ENCODE data around the gene CDHR3.
"Not testable (repeated sequence)": the region's sequence is repeated elsewhere in the genome, so short reads cannot be mapped to it uniquely, and the experiment has no call there.

CDHR3 gene

DNA sequence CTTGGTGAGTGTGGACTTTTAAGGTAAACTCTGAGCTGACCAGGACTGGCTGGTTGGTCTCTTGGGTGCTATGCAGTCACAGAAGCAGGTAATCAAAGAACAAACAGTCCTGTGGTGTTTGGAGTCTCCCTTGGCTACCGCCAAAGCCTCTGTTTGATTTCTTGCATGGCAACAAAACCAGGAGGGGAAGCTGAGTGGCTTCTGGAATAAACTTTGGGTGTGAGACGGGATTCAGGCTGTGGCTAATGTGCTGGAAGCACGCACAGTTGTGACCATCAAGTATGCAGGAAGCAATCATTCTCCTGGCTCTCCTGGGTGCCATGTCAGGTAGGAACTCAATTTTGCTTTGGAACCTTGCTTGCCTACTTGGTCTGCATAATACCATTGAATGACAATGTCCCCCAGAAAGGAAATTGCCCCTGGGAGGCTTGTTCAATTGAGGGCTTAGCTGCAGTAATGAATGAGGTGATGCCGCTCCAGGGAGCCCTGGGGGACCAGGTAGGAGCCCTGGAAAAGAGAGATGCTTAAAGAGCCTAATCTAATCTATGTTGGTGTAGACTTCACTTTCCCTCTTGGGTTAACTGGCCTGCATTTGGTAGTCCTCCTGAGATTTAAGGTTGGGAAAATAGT is at the start of gene CDHR3:
Gene CDHR3, plus strand, starts transcription at position 227 of the 630 bp plus-strand sequence. Its CDS starts 55 bp downstream, at position 282.
- DNase-seq: no peak

- DNase-seq: no peak
Measured at GRCh38 chr7:105913947-105914346, 49.1 kb upstream of the CDHR3 start.

DNA sequence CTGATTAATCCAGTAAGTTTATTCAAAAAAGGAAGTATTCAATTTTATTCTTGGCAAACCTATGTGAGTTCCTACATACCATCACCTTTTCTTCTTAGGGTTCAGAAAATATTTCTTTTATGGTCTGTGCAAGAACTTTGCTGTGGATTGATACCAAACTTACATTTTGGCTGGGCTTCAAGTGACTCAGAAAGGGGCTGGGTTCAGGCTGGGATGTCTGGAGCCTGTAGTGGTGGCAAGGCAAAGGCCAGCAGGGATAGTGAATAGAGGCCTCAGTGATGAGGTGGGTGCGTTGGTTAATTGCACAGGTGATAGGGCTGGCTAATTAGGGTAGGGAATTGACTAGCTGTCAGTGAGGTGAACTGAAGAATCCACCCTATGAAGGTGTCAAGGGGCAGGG is 46.5 kb upstream of the CDHR3 start:
- DNase-seq: no peak

GRCh38 chr7:105917659-105918058 is 45.4 kb upstream of the CDHR3 start:
- no peak for DNase-seq

DNA sequence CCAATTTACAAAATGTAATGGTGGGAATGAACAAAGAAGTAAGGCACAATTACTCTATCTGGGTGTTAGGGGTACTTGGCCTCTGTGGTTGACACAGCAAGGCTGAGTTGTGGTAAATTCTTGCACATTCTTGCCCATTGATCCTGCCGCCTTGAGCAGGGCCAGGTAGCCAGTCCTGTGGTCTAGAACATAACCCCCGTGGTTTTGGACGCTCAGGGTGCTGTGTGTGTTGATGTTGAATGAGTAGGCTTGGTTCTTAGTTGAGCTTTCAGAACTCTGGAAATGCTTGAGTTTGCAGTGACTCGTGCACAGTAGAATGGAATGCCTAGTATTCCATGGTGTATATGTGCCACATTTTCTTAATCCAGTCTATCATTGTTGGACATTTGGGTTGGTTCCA is 42.3 kb upstream of the CDHR3 start:
- DNase-seq: no peak

GRCh38 chr7:105924945-105925344 is 38.1 kb upstream of the CDHR3 start:
- no peak for DNase-seq

- no peak for DNase-seq
Measured at GRCh38 chr7:105926131-105926530, 36.9 kb upstream of the CDHR3 start.

- DNase-seq: no peak
Measured at GRCh38 chr7:105931179-105931578, 31.9 kb upstream of the CDHR3 start.

GRCh38 chr7:105932835-105933477 is 30.1 kb upstream of the CDHR3 start:
- no peak for DNase-seq

DNA sequence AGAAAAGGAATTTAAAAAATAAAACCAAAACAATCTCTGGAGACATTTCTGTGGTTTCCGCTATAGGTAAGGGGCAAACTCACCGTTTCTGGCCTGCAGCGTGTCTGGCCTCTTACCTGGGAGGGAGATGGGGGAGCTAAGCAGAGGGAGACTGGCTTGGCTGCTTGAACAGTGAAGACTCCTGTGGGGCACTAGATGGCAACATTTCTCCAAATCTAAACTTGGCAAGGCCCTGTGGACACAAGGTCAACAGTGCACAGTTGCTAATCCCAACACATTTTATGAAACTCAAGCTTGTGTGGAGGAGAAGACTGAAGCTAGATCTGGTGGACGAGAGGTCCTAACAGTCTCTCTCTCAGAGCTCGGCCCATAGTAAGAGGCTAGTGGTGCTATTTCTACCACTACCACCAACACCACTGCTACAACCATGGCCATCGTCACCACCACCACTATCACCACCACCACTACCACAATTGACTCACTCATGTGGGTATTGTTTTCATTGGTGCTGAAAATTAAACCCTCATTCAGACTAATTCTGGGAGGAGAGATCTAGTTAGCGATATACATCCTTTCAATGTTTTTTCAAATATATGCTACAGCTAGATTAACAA is 28.4 kb upstream of the CDHR3 start:
- peak; percentile 12 for DNase-seq

- no peak for DNase-seq
Measured at GRCh38 chr7:105935250-105935649, 27.8 kb upstream of the CDHR3 start.

GRCh38 chr7:105937411-105937810 is 25.7 kb upstream of the CDHR3 start:
- no peak for DNase-seq

DNA sequence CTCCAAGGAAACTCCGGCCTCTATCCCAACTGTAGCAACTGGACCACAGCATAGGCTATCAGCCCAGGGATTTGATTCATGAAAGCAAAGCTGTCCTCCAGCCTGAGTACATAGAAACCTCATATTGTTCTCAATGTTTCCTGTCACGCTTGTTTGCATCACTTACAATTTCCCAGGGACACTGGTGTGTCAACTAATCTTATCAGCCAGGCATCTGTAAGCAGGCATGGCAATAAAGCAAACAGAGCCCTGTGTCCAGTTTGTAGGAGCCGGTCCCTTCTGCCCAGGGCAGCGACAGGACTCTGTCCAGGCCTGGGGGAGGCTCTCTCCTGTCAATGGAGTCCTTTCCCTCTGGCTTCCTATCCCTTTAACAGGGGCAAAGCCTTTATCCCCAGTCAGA is 23.0 kb upstream of the CDHR3 start:
- DNase-seq: no peak

DNA sequence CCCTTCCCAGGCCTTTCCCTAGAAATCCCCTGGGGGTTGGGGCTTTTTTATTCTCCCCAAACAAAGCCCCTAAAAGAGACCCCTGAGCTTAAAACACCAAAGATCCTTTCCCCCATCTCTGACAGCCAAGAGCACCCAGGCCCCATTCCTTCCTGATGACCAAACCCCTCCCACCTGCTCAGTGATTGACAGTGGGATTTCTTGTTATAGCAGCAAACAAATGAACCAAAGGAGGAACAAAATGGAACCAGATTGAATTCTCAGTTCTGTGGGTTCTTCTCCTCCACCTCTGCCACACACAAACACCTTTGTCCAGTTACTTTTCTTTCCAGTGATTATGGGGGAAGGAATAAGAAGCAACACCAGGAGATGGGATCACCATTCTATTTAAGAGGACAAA is 21.5 kb upstream of the CDHR3 start:
- DNase-seq: no peak

DNA sequence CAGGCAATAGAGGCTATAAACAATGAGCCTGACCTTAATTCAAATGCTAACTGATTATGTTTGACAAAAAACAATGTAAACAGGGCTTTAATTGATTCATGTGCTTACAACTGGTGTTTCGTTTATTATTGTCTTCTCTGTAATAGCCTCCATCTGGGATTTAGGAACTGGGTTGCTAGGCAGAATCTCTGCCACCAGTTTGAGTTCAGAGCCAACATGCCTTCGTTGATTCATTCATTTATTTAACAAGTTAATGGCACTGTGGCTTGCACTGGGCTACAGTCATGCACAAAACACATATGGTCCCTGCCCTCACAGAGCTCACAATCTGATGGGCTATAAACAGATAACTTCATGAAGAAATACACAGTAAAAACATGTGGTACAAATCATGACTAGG is 19.6 kb upstream of the CDHR3 start:
- DNase-seq: no peak

GRCh38 chr7:105945848-105946247 is 17.2 kb upstream of the CDHR3 start:
- DNase-seq: no peak

GRCh38 chr7:105951597-105951996 is 11.5 kb upstream of the CDHR3 start:
- DNase-seq: no peak

DNA sequence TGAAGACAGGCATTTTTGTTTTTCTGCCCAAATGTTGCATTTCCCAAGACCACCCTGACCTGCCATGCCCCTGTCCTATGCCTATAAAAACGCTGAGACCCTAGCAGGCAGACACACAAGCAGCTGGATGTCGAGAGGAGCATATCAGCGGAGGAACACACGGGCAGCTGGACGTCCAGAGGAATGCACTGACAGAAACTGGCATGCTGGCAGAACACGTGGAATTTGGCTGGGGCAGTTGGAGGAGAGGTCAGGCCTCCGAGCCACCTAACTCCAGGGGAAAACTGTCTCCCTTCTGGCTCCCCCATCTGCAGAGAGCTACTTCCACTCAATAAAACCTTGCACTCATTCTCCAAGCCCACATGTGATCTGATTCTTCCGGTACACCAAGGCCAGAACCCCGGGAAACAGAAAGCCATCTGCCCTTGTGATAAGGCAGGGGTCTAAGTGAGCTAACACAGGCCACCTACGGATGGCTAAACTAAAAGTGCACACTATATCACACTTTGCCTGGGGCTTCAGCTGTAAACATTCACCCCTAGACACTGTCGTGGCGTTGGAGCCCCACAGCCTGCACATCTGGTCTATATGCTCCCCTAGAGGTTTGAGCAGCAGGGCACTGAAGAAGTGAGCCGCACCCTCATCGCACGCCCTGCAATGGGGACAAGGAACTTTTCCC is 10.0 kb upstream of the CDHR3 start:
- no peak for DNase-seq

DNA sequence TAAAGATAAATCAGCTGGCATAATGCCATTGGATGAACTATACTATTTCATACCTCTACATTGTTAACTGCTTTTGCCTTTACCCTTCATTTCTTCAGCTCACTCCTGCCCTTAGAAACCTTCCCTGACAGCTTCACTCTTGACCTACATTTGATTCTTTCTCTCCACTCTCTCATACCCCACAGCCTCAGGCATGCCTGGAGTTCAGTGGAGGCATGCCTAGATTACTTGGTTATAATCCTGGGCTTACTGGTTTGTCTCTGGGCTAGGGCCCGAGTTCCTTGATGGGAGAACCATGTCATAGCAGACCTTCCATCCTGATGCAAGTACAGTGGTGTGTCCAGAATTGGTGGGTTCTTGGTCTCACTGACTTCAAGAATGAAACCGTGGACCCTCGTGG is 8.4 kb upstream of the CDHR3 start:
- DNase-seq: no peak

GRCh38 chr7:105955651-105956466 is 7.2 kb upstream of the CDHR3 start:
- DNase-seq: not testable (repeated sequence)

GRCh38 chr7:105958012-105958411 is 5.1 kb upstream of the CDHR3 start:
- DNase-seq: no peak

- DNase-seq: no peak
Measured at GRCh38 chr7:105962353-105962752, 711 bp upstream of the CDHR3 start.

GRCh38 chr7:105971845-105972244 is 8.8 kb downstream of the CDHR3 start:
- no peak for DNase-seq
